NCI-H1436 treated with DMSO at 0.1 percent for 48 hours (cell line): Measurements from ENCODE around the gene EBI3.
"Not testable (repeated sequence)": the region's sequence is repeated elsewhere in the genome, so short reads cannot be mapped to it uniquely, and the experiment has no call there.

Experiments used
- DNase-seq: peaks from one replicate; lab custom pipeline; 2025; lab: John Stamatoyannopoulos, UW

Gene EBI3

GRCh38 chr19:4234862-4235201 is 5.5 kb downstream of the EBI3 start:
- no peak for DNase-seq

DNA sequence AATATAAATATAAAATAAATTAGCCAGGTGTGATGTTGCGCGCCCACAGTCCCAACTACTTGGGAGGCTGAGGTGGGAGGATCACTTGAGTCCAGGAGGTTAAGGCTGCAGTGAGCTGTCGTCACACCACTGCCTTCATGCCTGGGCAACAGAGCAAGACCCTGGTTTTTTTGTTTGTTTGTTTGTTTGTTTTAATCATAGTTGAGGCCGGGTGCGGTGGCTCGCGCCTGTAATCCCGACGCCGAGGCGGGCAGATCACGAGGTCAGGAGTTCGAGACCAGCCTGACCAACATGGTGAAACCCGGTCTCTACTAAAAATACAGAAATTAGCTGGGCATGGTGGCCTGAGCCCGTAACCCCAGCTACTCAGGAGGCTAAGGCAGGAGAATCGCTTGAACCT is 8.2 kb downstream of the EBI3 start:
- DNase-seq: not testable (repeated sequence)

GRCh38 chr19:4238831-4239230 is 9.5 kb downstream of the EBI3 start:
- DNase-seq: no peak

- no peak for DNase-seq
Measured at GRCh38 chr19:4241824-4242430, 12.6 kb downstream of the EBI3 start.

DNA sequence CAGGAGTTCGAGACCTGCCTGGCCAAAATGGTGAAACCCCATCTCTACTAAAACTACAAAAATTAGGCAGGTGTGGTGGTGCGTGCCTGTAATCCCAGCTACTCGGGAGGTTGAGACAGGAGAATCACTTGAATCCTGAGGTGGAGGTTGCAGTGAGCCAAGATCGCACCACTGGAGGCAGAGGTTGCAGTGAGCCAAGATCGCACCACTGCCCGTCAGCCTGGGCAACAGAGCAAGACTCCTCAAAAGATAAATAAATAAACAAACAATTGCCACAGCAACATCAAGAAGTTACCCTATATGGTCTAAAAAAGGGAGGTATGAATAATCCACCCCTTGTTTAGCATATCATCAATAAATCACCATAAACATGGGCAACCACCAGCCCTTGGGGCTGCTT is 16.6 kb downstream of the EBI3 start:
- not testable (repeated sequence) for DNase-seq

DNA sequence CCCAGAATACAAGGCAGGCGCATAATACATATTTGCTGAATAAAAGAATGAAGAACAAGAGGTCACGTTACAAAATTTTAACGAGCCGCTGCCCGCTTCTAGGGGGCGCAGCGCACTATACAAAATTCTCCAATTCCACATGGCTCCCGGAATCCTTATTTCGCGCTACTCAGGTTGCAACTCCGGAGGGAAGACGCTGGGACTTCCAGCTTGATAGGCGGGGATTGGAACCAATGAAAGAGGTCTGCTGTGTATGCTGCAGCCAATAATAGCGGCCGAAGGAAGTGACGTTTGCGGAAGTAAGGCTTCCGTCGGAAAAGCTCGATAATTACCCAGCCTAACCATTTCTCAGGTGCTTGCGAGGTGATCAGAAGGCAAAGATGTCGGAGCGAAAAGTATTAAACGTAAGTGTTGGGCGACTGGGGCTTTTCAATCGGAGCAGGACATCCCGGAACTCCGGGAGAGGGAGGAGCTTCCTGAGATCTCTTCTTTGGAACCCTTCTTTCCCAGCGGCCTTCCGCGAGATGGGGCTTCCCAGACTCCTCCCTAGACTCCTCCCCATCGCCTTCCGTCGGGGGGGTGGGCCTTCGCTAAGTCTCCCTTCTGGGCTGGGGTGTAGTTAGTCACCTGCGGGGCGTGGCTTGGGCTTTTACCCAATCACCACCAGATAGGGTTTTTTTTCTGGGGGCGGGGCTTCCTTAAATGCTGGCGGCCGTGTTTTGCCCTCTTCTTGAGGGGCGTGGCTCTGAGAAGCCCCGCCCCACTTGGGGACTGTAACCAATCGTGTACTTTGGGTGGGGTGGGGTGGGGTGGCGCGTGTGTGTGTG is 17.7 kb downstream of the EBI3 start, which contains the start of gene YJU2:
Gene YJU2 (plus strand): TSS at position 314 of the 827 bp plus-strand sequence. CDS start 67 bp downstream, at position 381.
- DNase-seq: peak; percentile 98

GRCh38 chr19:4256563-4256962 is 27.2 kb downstream of the EBI3 start:
- no peak for DNase-seq

GRCh38 chr19:4257025-4257424 is 27.7 kb downstream of the EBI3 start:
- no peak for DNase-seq

- no peak for DNase-seq
Measured at GRCh38 chr19:4258181-4258580, 28.9 kb downstream of the EBI3 start.

DNA sequence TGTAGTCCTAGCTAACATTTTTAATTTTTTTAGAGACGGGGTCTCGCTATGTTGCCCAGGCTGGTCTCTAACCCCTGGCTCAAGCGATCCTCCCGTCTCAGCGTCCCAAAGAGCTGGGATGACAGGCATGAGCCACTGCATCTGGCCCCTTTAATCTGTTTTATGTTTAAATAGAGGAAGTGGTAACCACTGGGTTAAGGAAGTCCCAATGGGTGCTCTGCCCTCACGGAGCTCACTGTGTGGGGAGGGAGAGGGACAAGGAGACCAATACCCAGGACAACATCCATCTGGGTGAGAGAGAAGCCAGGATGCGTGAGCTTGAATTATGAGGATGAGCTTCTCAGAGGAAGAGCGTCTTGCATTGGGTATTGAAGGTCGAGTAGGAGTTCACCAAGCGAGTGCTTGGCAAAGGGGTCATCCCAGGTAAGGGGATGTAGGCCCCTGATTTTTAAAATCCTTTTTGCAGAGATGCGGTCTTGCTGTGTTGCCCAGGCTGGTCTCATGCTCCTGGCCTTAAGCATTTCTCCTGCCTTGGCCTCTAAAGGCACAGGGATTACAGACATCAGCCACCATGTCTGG is 31.4 kb downstream of the EBI3 start:
- no peak for DNase-seq

DNA sequence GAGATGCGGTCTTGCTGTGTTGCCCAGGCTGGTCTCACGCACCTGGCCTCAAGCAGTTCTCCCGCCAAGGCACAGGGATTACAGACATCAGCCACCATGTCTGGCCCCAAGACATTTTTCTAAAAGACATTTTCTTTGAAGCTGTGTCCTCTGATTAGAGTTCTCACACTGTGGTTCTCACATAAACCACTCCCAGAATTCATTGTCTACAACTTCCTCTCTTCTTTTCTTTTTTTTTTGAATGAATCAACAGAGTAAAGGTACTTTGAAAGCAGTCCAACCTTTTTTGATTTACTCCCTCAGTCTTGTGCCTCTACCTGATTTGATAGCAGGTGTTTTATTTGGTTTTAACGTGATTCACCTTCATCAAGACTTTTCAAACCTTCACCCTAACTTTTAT is 35.5 kb downstream of the EBI3 start:
- no peak for DNase-seq

GRCh38 chr19:4266253-4267000 is 37.1 kb downstream of the EBI3 start:
- no peak for DNase-seq

GRCh38 chr19:4267101-4267900 is 38.0 kb downstream of the EBI3 start:
- no peak for DNase-seq

DNA sequence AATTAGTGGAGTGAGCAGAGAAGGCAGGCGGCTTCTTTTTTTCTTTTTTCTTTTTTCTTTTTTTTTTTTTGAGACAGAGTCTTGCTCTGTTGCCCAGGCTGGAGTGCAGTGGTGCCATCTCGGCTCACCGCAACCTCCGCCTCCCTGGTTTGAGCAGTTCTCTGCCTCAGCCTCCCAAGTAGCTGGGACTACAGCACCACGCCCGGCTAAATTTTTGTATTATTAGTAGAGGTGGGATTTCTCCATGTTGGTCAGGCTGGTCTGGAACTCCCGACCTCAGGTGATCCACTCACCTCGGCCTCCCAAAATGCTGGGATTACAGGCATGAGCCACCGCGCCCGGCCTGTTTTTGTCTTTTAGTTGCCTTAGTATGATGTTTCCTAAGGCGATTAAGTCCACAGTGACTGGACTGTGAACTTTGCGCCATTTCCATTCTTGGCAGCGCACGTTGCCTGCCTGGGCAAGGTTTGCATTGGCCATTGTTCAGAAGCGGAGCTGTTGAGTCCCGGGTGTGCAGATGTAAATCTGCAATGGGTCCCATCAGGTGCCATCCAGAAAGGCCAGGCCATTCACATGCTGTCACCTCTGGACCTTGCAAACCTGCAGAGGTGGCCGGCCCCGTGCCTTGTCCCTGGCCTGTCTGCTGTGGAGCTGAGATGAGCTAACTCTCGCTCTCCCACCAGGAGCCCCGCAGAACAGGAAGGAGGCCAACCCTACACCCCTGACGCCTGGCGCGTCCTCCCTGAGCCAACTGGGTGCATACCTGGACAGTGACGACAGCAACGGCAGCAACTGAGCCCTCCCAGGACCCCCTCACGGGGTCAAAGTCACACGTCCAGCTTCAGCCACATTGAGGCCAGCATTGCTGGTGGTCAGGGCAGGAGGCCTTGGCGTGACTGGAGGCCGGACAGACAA is 38.8 kb downstream of the EBI3 start:
- DNase-seq: no peak

GRCh38 chr19:4268816-4269430 is 39.6 kb downstream of the EBI3 start:
- no peak for DNase-seq

DNA sequence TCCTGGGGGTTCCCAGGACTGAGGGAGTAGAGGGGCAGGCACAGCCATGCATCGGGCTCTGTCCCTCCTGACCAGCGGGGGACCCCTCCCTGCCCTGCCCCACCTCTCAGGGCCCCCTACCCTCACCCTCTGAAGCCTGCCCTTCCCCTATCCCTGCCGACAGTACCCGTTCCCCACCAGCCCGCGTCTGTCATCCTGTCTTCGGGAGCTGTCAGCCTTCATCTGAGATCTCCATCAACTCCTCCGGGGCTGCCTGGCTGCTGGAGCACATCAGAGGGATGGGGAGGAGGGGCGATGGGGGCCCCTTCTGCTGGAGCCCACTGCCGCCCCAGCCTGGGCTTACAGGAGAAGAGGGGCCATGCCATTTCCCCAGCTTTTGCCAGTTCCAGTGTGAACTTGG is 43.6 kb downstream of the EBI3 start:
- DNase-seq: no peak

- DNase-seq: not testable (repeated sequence)
Measured at GRCh38 chr19:4274321-4274686, 45.0 kb downstream of the EBI3 start.

- no peak for DNase-seq
Measured at GRCh38 chr19:4277191-4277696, 47.9 kb downstream of the EBI3 start.

DNA sequence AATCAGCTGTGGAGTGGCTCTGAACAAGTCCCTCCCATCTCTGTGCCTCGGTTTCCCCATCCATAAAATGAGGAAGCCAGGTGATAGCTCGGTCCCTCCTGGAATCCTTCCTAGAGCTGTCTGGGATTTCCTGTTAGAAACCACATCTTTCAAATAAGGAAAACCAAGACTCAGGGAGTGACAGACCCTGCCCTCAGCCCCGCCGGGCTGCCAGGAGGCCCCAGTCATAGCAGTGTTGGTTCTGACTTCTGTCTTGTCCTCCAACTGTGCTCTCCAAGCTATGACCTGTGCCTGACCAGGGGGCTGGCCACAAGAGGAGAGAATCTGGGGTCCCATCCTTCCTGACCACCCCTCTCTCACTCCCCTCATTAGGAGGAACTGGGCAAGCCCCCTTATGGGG is 48.7 kb downstream of the EBI3 start:
- no peak for DNase-seq
